ENCODE measurements around the gene TMPRSS9.

Gene TMPRSS9

GRCh38 chr19:2329501-2329916 is 30.6 kb upstream of the TMPRSS9 start:
- DNase-seq (ENCODE audit: low spot score): no peak
- TF ChIP-seq CTCF (IDR thresholded peaks at IDR 0.05; ENCODE audit: extremely low read depth, missing control alignments): no peak

- no peak for TF ChIP-seq CTCF (IDR thresholded peaks at IDR 0.05; ENCODE audit: extremely low read depth, missing control alignments)
These were observed 29.8 kb upstream of the TMPRSS9 start for GRCh38 chr19:2330255-2330631.

GRCh38 chr19:2330632-2331284 is 29.3 kb upstream of the TMPRSS9 start:
- TF ChIP-seq CTCF (IDR thresholded peaks at IDR 0.05; ENCODE audit: extremely low read depth, missing control alignments): no peak
- no peak for DNase-seq (ENCODE audit: low spot score)

More at GRCh38 chr19:2330255-2330631, 29.8 kb upstream of the TMPRSS9 start:
- no peak for DNase-seq (ENCODE audit: low spot score)

- TF ChIP-seq CTCF (IDR thresholded peaks at IDR 0.05; ENCODE audit: extremely low read depth, missing control alignments): no peak
- DNase-seq (ENCODE audit: low spot score): no peak
These were observed 28.3 kb upstream of the TMPRSS9 start for GRCh38 chr19:2331601-2332246.

GRCh38 chr19:2332341-2333026 is 27.6 kb upstream of the TMPRSS9 start:
- TF ChIP-seq CTCF (IDR thresholded peaks at IDR 0.05; ENCODE audit: extremely low read depth, missing control alignments): no peak
- DNase-seq (ENCODE audit: low spot score): peak; percentile 74

GRCh38 chr19:2333027-2333806 is 26.8 kb upstream of the TMPRSS9 start:
- DNase-seq (ENCODE audit: low spot score): no peak
- no peak for TF ChIP-seq CTCF (IDR thresholded peaks at IDR 0.05; ENCODE audit: extremely low read depth, missing control alignments)
